AG04449 (cell line): ENCODE measurements around the gene PPARD.

ENCODE experiments used
- CTCF ChIA-PET: fragments of 350-600 bp; formaldehyde crosslinking; extraction: SDS; loops from one replicate; lab custom pipeline; 2021; ENCODE audit warnings: antibody characterized with exemption; lab: Yijun Ruan, JAX
- POLR2A ChIA-PET: fragments of 400-600, 350-600 bp; formaldehyde crosslinking; extraction: SDS; loops from one replicate; lab custom pipeline; 2020; ENCODE audit warnings: antibody characterized with exemption, inconsistent platforms; lab: Yijun Ruan, JAX
- DNase-seq: peaks from one replicate; pipeline ENCODE4 v3.0.0-alpha.2; 2010; ENCODE audit warnings: low read depth, low spot score
- H3K4me3 ChIP-seq: 2 replicates; pipeline ENCODE4 v1.5.1; 2011; ENCODE audit warnings: low read depth, mild to moderate bottlenecking, control low read depth, low read length
- CTCF ChIP-seq: IDR thresholded peaks from one replicate; pipeline ENCODE4 v1.5.1; 2011; ENCODE audit warnings: mild to moderate bottlenecking, moderate library complexity, low read length, control low read depth, inconsistent platforms; ENCODE audit not compliant: insufficient read depth; ENCODE audit errors: missing control alignments

PPARD gene

GRCh38 chr6:35457907-35458306 lies 115.5 kb downstream of the PPARD start:
- CTCF ChIA-PET, result interaction anchor here (1.2 to 11.4 kb wide), 4 partner anchors 8 to 116 kb away, joined by 3 to 119 read pairs (median 4); partner anchors contain the start of genes PPARD and RPL10A
- no peak for DNase-seq
- POLR2A ChIA-PET, result interaction anchor here (0.6 to 0.8 kb wide), 2 partner anchors 10 to 34 kb away, joined by 3 read pairs; no protein-coding TSS in a partner anchor
- no peak overlapping the region for H3K4me3 ChIP-seq
- no peak for TF ChIP-seq CTCF

GRCh38 chr6:35461270-35461669 lies 118.9 kb downstream of the PPARD start:
- TF ChIP-seq CTCF, result no peak
- no peak overlapping the region for H3K4me3 ChIP-seq
- DNase-seq, result no peak
- ChIA-PET CTCF (interaction anchor here (1.0 kb wide), 1 partner anchor 120 kb away, joined by 4 read pairs; no protein-coding TSS in a partner anchor), POLR2A (no interaction called here)

GRCh38 chr6:35463292-35463691 lies 120.9 kb downstream of the PPARD start:
- CTCF ChIA-PET, result interaction anchor here (0.9 to 5.7 kb wide), 4 partner anchors 9 to 167 kb away, joined by 3 to 119 read pairs (median 8); partner anchors contain the start of genes FANCE and PPARD
- POLR2A ChIA-PET, result no interaction called here
- TF ChIP-seq CTCF, result no peak
- DNase-seq, result no peak
- H3K4me3 ChIP-seq, result no peak overlapping the region

GRCh38 chr6:35465646-35466045 lies 123.3 kb downstream of the PPARD start:
- ChIA-PET CTCF (interaction anchor here (0.6 to 5.7 kb wide), 15 partner anchors 12 to 224 kb away, joined by 3 to 119 read pairs (median 7); partner anchors contain the start of genes DEF6, FANCE and PPARD), POLR2A (no interaction called here)
- no peak for TF ChIP-seq CTCF
- H3K4me3 ChIP-seq, result no peak overlapping the region
- no peak for DNase-seq

GRCh38 chr6:35468181-35468979 lies 126.0 kb downstream of the PPARD start, which contains the start of gene RPL10A:
Gene RPL10A, plus strand, starts transcription at chr6:35468401. Its CDS starts 34 bp downstream, at chr6:35468435.
- CTCF ChIA-PET, result interaction anchor here (0.6 to 5.7 kb wide), 26 partner anchors 9 to 175 kb away, joined by 3 to 119 read pairs (median 5); partner anchors contain the start of genes DEF6, FANCE, PPARD and TEAD3
- peak within 1 kb of the TSS; percentile 94 for H3K4me3 ChIP-seq
- DNase-seq, result peak; percentile 73
- TF ChIP-seq CTCF, result peak; percentile 96
- POLR2A ChIA-PET, result interaction anchor here (0.7 to 2.8 kb wide), 10 partner anchors 10 to 150 kb away, joined by 3 to 12 read pairs (median 4); partner anchors contain the start of genes PPARD and TEAD3
